ENCODE measurements around the gene ESRRG. TPM values are rescaled to one million over a fixed set of nuclear protein-coding genes. Genes with fewer than 3 reads are reported as not detected.

The ESRRG gene
- total and polyA plus RNA-seq, 2 of the 8 experiments (the other 6 are each of a cell fraction or from before 2014, with no cell fraction given) = 0.59 to 1.4 TPM

DNA sequence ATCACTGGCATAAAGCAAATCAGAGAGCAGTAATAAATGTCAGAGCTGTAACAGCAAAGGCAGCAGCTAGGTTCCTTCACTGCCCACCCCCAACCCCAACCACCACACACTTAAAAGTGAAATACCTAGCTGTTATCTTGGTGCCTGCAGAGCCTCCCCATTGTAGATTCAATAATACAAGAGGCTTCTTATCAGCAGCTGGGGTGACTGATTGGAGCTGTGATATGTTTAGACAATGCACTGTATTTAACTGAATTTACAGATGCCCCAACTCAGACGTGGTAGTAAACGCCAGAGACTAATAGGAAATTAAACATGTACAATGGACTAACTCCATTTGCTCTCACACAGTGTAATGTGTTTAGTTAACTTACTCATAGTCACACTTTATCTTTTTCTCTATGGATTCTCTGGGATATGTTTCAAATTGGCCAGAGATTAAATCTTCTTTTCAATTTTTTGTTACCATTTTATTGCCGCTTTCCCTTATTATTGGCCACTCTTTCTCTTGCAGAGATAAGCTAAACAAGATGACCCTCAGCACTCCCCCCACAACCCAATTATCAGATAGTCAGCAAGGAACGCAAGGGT is 117.1 kb downstream of the ESRRG start (continued):
- TF ChIP-seq EZH2 (IDR thresholded peaks at IDR 0.05; ENCODE audit: low read depth, low read length, severe bottlenecking) (no peak), RNF2 (IDR thresholded peaks at IDR 0.05; ENCODE audit: borderline replicate concordance, low read depth, low read length, missing control alignments, poor library complexity, severe bottlenecking) (no peak), EGR1 (IDR thresholded peaks at IDR 0.05; ENCODE audit: borderline replicate concordance, low read depth, low read length) (no peak), CTBP2 (IDR thresholded peaks at IDR 0.05; ENCODE audit: borderline replicate concordance, insufficient read depth, insufficient read length, low read length) (no peak)

All from H1 (cell line).